NCI-H2196 treated with DMSO at 0.1 percent for 48 hours (cell line): ENCODE results near the gene MYLIP.

ENCODE experiments used
- DNase-seq: peaks from one replicate; lab custom pipeline; 2025; ENCODE audit not compliant: unreplicated experiment; lab: John Stamatoyannopoulos, UW

Gene MYLIP

GRCh38 chr6:16128759-16129622 lies at the start of gene MYLIP:
Gene MYLIP (plus strand): TSS chr6:16129086. CDS start chr6:16129323, 237 bp downstream.
- peak; percentile 94 for DNase-seq

GRCh38 chr6:16079354-16079753 lies 49.5 kb upstream of the MYLIP start:
- no peak for DNase-seq

- DNase-seq: no peak
Observed at GRCh38 chr6:16080204-16080603, 48.7 kb upstream of the MYLIP start.

GRCh38 chr6:16081326-16081725 lies 47.6 kb upstream of the MYLIP start:
- DNase-seq: no peak

- DNase-seq: no peak
Observed at GRCh38 chr6:16082361-16082760, 46.5 kb upstream of the MYLIP start.

GRCh38 chr6:16086965-16087364 lies 41.9 kb upstream of the MYLIP start:
- DNase-seq: no peak

- no peak for DNase-seq
Observed at GRCh38 chr6:16087386-16087785, 41.5 kb upstream of the MYLIP start.

GRCh38 chr6:16088409-16088808 lies 40.5 kb upstream of the MYLIP start:
- no peak for DNase-seq

GRCh38 chr6:16089232-16090062 lies 39.4 kb upstream of the MYLIP start:
- DNase-seq: no peak

GRCh38 chr6:16090452-16090851 lies 38.4 kb upstream of the MYLIP start:
- DNase-seq: no peak

GRCh38 chr6:16090920-16091319 lies 38.0 kb upstream of the MYLIP start:
- DNase-seq: no peak

GRCh38 chr6:16092140-16092539 lies 36.7 kb upstream of the MYLIP start:
- no peak for DNase-seq

GRCh38 chr6:16092990-16093389 lies 35.9 kb upstream of the MYLIP start:
- DNase-seq: no peak

GRCh38 chr6:16095180-16095579 lies 33.7 kb upstream of the MYLIP start:
- DNase-seq: no peak

GRCh38 chr6:16097382-16098171 lies 31.3 kb upstream of the MYLIP start:
- no peak for DNase-seq

GRCh38 chr6:16098211-16098610 lies 30.7 kb upstream of the MYLIP start:
- DNase-seq: no peak

GRCh38 chr6:16102208-16102607 lies 26.7 kb upstream of the MYLIP start:
- no peak for DNase-seq

- no peak for DNase-seq
Observed at GRCh38 chr6:16103722-16104121, 25.2 kb upstream of the MYLIP start.

GRCh38 chr6:16104624-16105433 lies 24.1 kb upstream of the MYLIP start:
- DNase-seq: no peak

- DNase-seq: no peak
Observed at GRCh38 chr6:16105854-16106253, 23.0 kb upstream of the MYLIP start.
